B cell (primary cell): ENCODE data around the gene SYNPR. TPM values are rescaled to one million over a fixed set of nuclear protein-coding genes. Genes with fewer than 3 reads are reported as not detected.

Experiments used
- ATAC-seq: fragments of 200-7000 bp; cut with Tn5 transposase; one replicate; pipeline ENCODE4 v1.10.0; 2021; ENCODE audit warnings: low read depth, mild to moderate bottlenecking, moderate number of reproducible peaks, moderate library complexity
- CTCF ChIA-PET: fragments of 350-600 bp; sonication (Branson Sonifier 250); formaldehyde crosslinking; loops from one replicate; lab custom pipeline; 2021; ENCODE audit warnings: antibody characterized with exemption, inconsistent platforms; lab: Charles Lee
- POLR2A ChIA-PET: fragments of 350-600 bp; sonication (Branson Sonifier 250); formaldehyde crosslinking; loops from one replicate; lab custom pipeline; 2021; ENCODE audit warnings: antibody characterized with exemption; lab: Charles Lee
- DNase-seq: peaks from one replicate; pipeline ENCODE4 v3.0.0; 2013
- H2AFZ ChIP-seq: 2 replicates; pipeline ENCODE4 v1.6.1; 2012; ENCODE audit warnings: mild to moderate bottlenecking, low read depth, low read length; ENCODE audit not compliant: insufficient read depth, poor library complexity, severe bottlenecking
- H3K27ac ChIP-seq, 2 donors: 1 replicate in 1 of 2; 2 replicates in 1 of 2; pipeline ENCODE4 v1.5.1; 2012 to 2013; ENCODE audit warnings: low read length in 2 of 2, mild to moderate bottlenecking in 2 of 2, moderate library complexity in 1 of 2
- H3K27me3 ChIP-seq, 4 experiments: fragments of 200-600 bp in 1 of 4; sonication (generic) in 1 of 4; replicated peaks in 1 of 4; 1 replicate in 2 of 4; 2 replicates in 2 of 4; pipeline versions ENCODE4 v1.6.1 to v1.7.0; 2013 to 2016; ENCODE audit warnings: low read length in 3 of 4, mild to moderate bottlenecking in 2 of 4, mixed read lengths in 1 of 4, moderate library complexity in 1 of 4; ENCODE audit not compliant: insufficient read depth in 4 of 4, control insufficient read depth in 3 of 4; ENCODE audit errors: control extremely low read depth in 1 of 4
- H3K36me3 ChIP-seq, 2 experiments: replicated peaks in 1 of 2; 1 replicate in 1 of 2; 2 replicates in 1 of 2; pipeline versions ENCODE4 v1.6.1 to v1.7.1; 2013; ENCODE audit warnings: low read length in 1 of 2; ENCODE audit not compliant: insufficient read depth in 2 of 2, control insufficient read depth in 1 of 2; ENCODE audit errors: control extremely low read depth in 1 of 2, extremely low read depth in 1 of 2
- H3K4me1 ChIP-seq, 2 donors: fragments of 200-600 bp in 1 of 2; sonication (generic) in 1 of 2; 1 replicate in 1 of 2; 2 replicates in 1 of 2; pipeline versions ENCODE4 v1.5.1 to v1.6.1; 2013 to 2017; ENCODE audit warnings: low read length in 2 of 2; ENCODE audit not compliant: control insufficient read depth in 2 of 2, insufficient read depth in 2 of 2
- H3K4me2 ChIP-seq: replicated peaks from 2 replicates; pipeline ENCODE3; 2012; ENCODE audit warnings: mild to moderate bottlenecking, low read depth, low read length; ENCODE audit not compliant: poor library complexity, severe bottlenecking
- H3K4me3 ChIP-seq, 5 experiments: fragments of 200-600 bp in 1 of 5; sonication (generic) in 1 of 5; 1 replicate in 3 of 5; 2 replicates in 2 of 5; pipeline versions ENCODE4 v1.5.1 to v1.7.0; 2011 to 2016; ENCODE audit warnings: low read length in 4 of 5, mild to moderate bottlenecking in 4 of 5, low read depth in 2 of 5, control low read depth in 1 of 5, moderate library complexity in 1 of 5; ENCODE audit not compliant: insufficient read depth in 1 of 5; ENCODE audit errors: control extremely low read depth in 1 of 5, extremely low read depth in 1 of 5
- H3K79me2 ChIP-seq: fragments of 200-600 bp; sonication (generic); one replicate; pipeline ENCODE4 v1.6.0; 2016; ENCODE audit warnings: low read length; ENCODE audit not compliant: control insufficient read depth, insufficient read depth
- H3K9ac ChIP-seq: fragments of 200-600 bp; sonication (generic); 2 replicates; pipeline ENCODE4 v1.6.1; 2017; ENCODE audit warnings: mild to moderate bottlenecking, low read length, moderate library complexity
- H3K9me3 ChIP-seq, 3 donors: one replicate each; pipeline versions ENCODE4 v1.6.1 to v1.7.1; 2013; ENCODE audit warnings: low read length in 2 of 3; ENCODE audit not compliant: control insufficient read depth in 2 of 3, insufficient read depth in 1 of 3; ENCODE audit errors: control extremely low read depth in 1 of 3
- H4K20me1 ChIP-seq: 2 replicates; pipeline ENCODE4 v1.6.0; 2012; ENCODE audit warnings: mild to moderate bottlenecking, low read length; ENCODE audit not compliant: insufficient read depth, control insufficient read depth, poor library complexity, severe bottlenecking
- H3K27ac Mint-ChIP-seq: one replicate; pipeline ENCODE4 v1.8.0; 2021; ENCODE audit warnings: mixed read lengths
- H3K27me3 Mint-ChIP-seq: one replicate; pipeline ENCODE4 v1.8.0; 2021; ENCODE audit warnings: mixed read lengths
- H3K4me1 Mint-ChIP-seq: one replicate; pipeline ENCODE4 v1.8.0; 2021; ENCODE audit warnings: mixed read lengths
- H3K4me3 Mint-ChIP-seq: one replicate; pipeline ENCODE4 v1.8.0; 2021; ENCODE audit warnings: mixed read lengths
- H3K9me3 Mint-ChIP-seq: one replicate; pipeline ENCODE4 v1.8.0; 2022; ENCODE audit warnings: mixed read lengths; ENCODE audit not compliant: insufficient read depth
- CTCF ChIP-seq: fragments of 200-600 bp; IDR thresholded peaks from one replicate; pipeline ENCODE4 v1.8.0; 2022; ENCODE audit warnings: antibody characterized with exemption, mild to moderate bottlenecking
- EZH2 ChIP-seq: IDR thresholded peaks from 2 replicates; pipeline ENCODE4 v1.6.1; 2012; ENCODE audit warnings: borderline replicate concordance, low read depth, mild to moderate bottlenecking, moderate library complexity, low read length; ENCODE audit not compliant: insufficient read depth, poor library complexity, severe bottlenecking
- WGBS: methylation state at CpG from one replicate; pipeline ENCODE4 v1.1.5; 2013; ENCODE audit warnings: missing lambda C conversion rate; ENCODE audit not compliant: insufficient coverage; 5-methylcytosine and 5-hydroxymethylcytosine counted together
- intact Hi-C: fragments of 100-400 bp; cut with micrococcal nuclease; formaldehyde crosslinking; loops from one replicate; pipeline ENCODE4 v1.10.0; 2022
- polyA plus RNA-seq: library from polyadenylated mRNA; depleted of rRNA; stranded (reverse); fragments of >200 nt; gene quantifications from 2 replicates; pipeline ENCODE4 v1.2.3, GENCODE V29; 2012
- total RNA-seq, 2 donors: library from RNA; stranded (reverse); fragments of 120-200 nt in 1 of 2; gene quantifications; 1 replicate in 1 of 2; 2 replicates in 1 of 2; pipeline versions ENCODE4 v1.2.3 to v1.2.4, GENCODE V29; 2013 to 2022

SYNPR gene
- total and polyA plus RNA-seq, 2 donors (not counting 1 experiment from before 2014, with no cell fraction given): not detected

DNA sequence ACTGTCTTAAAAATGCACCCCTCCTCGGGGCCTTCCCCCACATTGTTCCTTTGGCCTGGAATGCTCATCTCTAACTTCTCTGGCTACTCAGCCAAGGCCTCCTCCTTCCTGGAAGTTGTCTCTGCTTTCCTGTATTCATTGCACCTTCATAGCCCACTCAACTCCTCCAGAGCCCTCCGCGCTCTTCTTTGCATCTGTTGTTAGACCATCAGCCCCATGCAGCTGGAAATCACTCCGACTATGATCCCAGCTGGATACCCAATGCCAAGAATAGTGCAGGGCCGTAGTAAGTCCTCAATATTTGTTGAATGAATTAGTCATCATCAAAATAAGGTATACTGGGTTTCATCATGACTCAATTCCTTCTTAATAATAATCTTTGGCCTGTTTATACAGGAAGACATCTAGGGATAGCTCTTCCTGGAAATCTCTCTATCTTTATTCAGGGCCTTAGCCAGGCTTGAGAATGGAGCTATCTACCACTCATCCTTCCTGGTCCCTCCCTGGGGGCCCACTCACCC lies 112.7 kb downstream of the SYNPR start:
- Histone ChIP-seq H3K9me3 (peaks cover 0 to 3% (median 0%) of the 10 kb centered on the region in 3 donors), H3K36me3 (no peaks in the 10 kb centered on the region), H3K4me1 (no peaks in the 10 kb centered on the region), H3K9ac (no peak overlapping the region), H3K27me3 (no peaks in the 10 kb centered on the region), H3K79me2 (no peaks in the 10 kb centered on the region), H3K4me3 (no peak overlapping the region), H3K27ac (no peak overlapping the region), H4K20me1 (no peaks in the 10 kb centered on the region), H3K4me2 (no peak overlapping the region), H2AFZ (no peak overlapping the region)
- ATAC-seq (no peak), DNase-seq (no peak)
- WGBS: 62% methylated on average over 1 of the region's 5 CpGs
- TF ChIP-seq EZH2: no peak
- TF ChIP-seq CTCF: no peak
- CTCF ChIA-PET: no interaction called here
- no peaks in the 10 kb centered on the region for H3K9me3 Mint-ChIP-seq
- H3K27ac Mint-ChIP-seq: no peak overlapping the region
- no peak overlapping the region for H3K4me3 Mint-ChIP-seq
- POLR2A ChIA-PET: no interaction called here
- H3K4me1 Mint-ChIP-seq: no peaks in the 10 kb centered on the region
- intact Hi-C loops: no loop called here
- H3K27me3 Mint-ChIP-seq: no peaks in the 10 kb centered on the region

DNA sequence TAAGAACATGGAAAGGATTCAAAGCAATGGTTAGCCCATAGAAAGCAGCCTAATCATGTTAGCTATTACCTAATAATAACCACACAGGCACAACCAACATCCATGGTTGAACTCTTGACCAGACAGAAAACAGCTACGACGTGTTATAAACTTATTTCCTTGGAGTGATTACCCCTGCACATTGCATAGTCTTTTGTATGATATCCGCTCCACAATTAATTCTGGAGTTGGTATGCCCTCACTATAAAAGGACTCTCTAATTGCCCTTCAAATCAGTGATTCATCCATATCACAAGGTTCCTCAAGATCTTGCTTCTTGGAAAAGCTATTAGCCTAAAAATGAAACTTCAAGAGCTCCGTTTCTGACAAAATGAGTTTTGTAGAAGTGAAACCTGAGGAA lies 117.9 kb downstream of the SYNPR start:
- WGBS: 100% methylated on average over 2 of the region's 4 CpGs

More for the DNA sequence above, 117.9 kb downstream of the SYNPR start:
- H3K9ac ChIP-seq: no peak overlapping the region
- H3K4me2 ChIP-seq: no peak overlapping the region
- DNase-seq (no peak), ATAC-seq (no peak)
- H3K4me1 ChIP-seq: no peaks in the 10 kb centered on the region
- H2AFZ ChIP-seq: no peak overlapping the region
- Mint-ChIP-seq H3K27ac (no peak overlapping the region), H3K9me3 (no peaks in the 10 kb centered on the region), H3K4me3 (no peak overlapping the region), H3K27me3 (no peaks in the 10 kb centered on the region), H3K4me1 (no peaks in the 10 kb centered on the region)
- H3K79me2 ChIP-seq: no peaks in the 10 kb centered on the region
- intact Hi-C loops: no loop called here
- H3K27ac ChIP-seq: no peak overlapping the region
- no peaks in the 10 kb centered on the region for H4K20me1 ChIP-seq
- CTCF ChIA-PET: no interaction called here
- TF ChIP-seq CTCF (no peak), EZH2 (no peak)
- H3K4me3 ChIP-seq: no peak overlapping the region
- POLR2A ChIA-PET: no interaction called here
- H3K36me3 ChIP-seq: no peaks in the 10 kb centered on the region
- no peaks in the 10 kb centered on the region for H3K27me3 ChIP-seq
- H3K9me3 ChIP-seq: no peaks in the 10 kb centered on the region
